Measurements from ENCODE around the gene UCHL1.

UCHL1 gene

DNA sequence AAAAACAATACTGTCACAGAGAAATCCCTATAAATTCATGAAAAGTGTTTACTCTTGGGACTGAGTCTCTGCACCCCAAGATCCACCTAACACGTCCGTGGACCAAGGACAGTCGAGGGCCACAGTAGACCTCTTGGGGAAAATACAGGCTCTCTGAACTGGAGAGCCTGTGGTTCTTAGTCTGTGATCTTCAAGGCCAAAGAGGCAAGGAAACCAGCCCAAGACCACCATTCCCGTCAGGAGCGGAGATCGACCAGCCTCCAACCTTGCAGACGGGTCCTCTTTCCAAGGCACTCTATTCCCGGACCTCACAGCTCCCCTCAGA is 40.8 kb upstream of the UCHL1 start:
- peaks cover 17 to 41% of the 10 kb centered on the region in 2 experiments for H3K4me1 ChIP-seq (ENCODE audit: control insufficient read depth in 1 of 2, insufficient read depth in 1 of 2, low read depth in 1 of 2, low read length in 1 of 2)
- TF ChIP-seq, protein P1, sequence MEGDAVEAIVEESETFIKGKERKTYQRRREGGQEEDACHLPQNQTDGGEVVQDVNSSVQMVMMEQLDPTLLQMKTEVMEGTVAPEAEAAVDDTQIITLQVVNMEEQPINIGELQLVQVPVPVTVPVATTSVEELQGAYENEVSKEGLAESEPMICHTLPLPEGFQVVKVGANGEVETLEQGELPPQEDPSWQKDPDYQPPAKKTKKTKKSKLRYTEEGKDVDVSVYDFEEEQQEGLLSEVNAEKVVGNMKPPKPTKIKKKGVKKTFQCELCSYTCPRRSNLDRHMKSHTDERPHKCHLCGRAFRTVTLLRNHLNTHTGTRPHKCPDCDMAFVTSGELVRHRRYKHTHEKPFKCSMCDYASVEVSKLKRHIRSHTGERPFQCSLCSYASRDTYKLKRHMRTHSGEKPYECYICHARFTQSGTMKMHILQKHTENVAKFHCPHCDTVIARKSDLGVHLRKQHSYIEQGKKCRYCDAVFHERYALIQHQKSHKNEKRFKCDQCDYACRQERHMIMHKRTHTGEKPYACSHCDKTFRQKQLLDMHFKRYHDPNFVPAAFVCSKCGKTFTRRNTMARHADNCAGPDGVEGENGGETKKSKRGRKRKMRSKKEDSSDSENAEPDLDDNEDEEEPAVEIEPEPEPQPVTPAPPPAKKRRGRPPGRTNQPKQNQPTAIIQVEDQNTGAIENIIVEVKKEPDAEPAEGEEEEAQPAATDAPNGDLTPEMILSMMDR (IDR thresholded peaks at IDR 0.05) = no peak
- H3K27me3 ChIP-seq = peaks cover 91% of the 10 kb centered on the region
- H3K9me3 ChIP-seq = no peaks in the 10 kb centered on the region
- peak overlapping the region; percentile 34 to 52 for H3K4me3 ChIP-seq (ENCODE audit: low read depth in 1 of 2, low read length in 1 of 2)
- no peaks in the 10 kb centered on the region for H3K36me3 ChIP-seq
- no peak overlapping the region for H3K27ac ChIP-seq

DNA sequence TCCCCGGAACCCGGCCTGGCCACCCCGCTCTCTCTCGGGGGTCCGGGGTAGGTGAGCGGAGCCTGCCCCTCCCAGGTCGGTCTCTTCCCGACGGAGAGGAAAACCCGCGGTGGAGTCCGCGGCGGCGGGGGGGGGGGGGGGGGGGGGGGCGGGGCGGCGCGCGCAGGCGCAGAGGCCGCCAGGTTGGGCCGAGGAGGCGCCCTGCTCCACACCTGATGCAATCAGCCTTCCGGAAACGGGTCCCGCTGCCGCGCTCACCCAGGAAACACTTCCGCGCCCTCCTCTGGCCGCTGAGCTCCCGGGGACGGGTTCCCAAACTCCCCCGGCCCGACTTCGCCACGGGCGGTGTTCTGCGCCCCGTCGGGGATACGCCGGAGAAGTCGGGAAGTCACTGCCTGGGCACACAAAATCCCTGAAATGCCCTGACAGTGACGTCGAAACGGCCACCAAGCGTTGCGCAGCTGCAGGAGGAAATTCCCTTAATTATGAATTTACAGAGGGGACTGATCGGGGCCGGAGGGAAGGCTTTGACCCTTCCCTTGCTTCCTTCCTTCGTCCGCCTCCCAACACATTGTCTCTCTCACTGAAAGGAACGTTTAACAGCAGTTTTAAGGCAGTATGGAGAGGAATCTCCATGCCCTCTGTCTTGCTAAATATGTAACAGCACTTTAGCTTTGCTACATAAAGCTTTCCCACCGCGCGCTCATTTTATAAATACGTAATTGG is 40.3 kb upstream of the UCHL1 start:
- Histone ChIP-seq H3K27me3 (peaks cover 91% of the 10 kb centered on the region), H3K4me1 (ENCODE audit: control insufficient read depth in 1 of 2, insufficient read depth in 1 of 2, low read depth in 1 of 2, low read length in 1 of 2) (peaks cover 17 to 41% of the 10 kb centered on the region in 2 experiments), H3K9me3 (no peaks in the 10 kb centered on the region), H3K27ac (no peak overlapping the region), H3K36me3 (no peaks in the 10 kb centered on the region), H3K4me3 (ENCODE audit: low read depth in 1 of 2, low read length in 1 of 2) (peak overlapping the region; percentile 34 to 52)
- TF ChIP-seq, protein P1 (IDR thresholded peaks at IDR 0.05) = no peak

DNA sequence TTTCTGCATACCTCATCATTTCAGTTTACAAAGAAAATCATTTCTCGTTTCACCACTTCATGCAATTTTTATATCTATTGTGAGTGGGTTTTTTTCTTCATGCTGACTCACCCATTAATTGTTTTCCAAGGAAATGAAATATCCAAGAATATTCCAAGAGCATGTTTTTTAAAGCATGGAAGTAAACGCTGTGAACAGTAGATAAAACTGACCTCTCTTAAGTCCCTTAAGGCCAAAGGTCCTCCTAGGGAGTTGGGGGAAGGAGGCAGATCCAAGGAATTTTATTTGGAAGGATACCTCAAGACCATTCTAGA is 39.8 kb upstream of the UCHL1 start:
- H3K4me1 ChIP-seq (ENCODE audit: control insufficient read depth in 1 of 2, insufficient read depth in 1 of 2, low read depth in 1 of 2, low read length in 1 of 2) = peaks cover 17 to 41% of the 10 kb centered on the region in 2 experiments
- H3K27ac ChIP-seq = no peak overlapping the region

DNA sequence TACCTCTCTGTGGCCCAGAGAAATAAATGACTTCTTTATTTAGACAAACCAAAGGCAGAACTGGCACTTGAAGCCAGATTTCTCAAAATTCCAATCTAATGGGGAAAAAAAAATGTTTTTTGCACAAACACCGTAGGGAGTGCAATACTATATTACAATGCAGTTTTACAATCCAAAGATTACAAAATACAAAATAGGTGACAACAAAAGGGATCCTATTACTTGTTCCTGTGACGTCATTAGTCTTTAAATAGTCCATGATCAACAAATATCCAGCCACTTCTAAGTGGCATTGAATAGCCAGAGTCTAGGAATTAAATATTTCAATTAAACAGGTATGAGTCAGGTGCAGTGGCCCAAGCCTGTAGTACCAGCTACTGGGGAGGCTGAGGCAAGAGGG is 39.4 kb upstream of the UCHL1 start:
- H3K4me3 ChIP-seq (ENCODE audit: low read depth in 1 of 2, low read length in 1 of 2) = no peak overlapping the region
- TF ChIP-seq, protein P1 (IDR thresholded peaks at IDR 0.05) = no peak
- peaks cover 91% of the 10 kb centered on the region for H3K27me3 ChIP-seq
- H3K36me3 ChIP-seq = no peaks in the 10 kb centered on the region
- peaks cover 17 to 41% of the 10 kb centered on the region in 2 experiments for H3K4me1 ChIP-seq (ENCODE audit: control insufficient read depth in 1 of 2, insufficient read depth in 1 of 2, low read depth in 1 of 2, low read length in 1 of 2)
- no peaks in the 10 kb centered on the region for H3K9me3 ChIP-seq
- no peak overlapping the region for H3K27ac ChIP-seq

More for the DNA sequence above, 39.8 kb upstream of the UCHL1 start:
- no peaks in the 10 kb centered on the region for H3K9me3 ChIP-seq
- peaks cover 91% of the 10 kb centered on the region for H3K27me3 ChIP-seq
- no peak overlapping the region for H3K4me3 ChIP-seq (ENCODE audit: low read depth in 1 of 2, low read length in 1 of 2)
- H3K36me3 ChIP-seq = no peaks in the 10 kb centered on the region
- TF ChIP-seq, protein P1 (IDR thresholded peaks at IDR 0.05) = no peak

DNA sequence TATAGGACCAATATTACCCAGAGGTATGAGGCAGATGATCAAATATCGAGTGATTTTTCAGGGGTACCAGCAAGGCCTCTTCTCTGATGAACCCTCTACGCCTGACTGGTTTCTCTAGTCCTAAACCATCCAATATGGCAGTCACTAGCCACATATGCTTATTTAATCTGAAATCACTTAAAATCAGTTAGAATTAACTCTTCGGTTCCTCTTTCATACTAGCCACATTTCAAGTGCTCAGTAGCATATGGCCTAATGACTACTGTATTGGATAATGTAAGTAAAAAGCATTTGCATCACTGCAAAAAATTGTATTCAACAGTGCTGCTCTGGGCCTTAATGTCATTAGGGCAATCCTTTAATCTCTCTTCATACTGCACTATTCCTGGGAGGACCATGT is 38.0 kb upstream of the UCHL1 start:
- Histone ChIP-seq H3K9me3 (no peaks in the 10 kb centered on the region), H3K4me3 (ENCODE audit: low read depth in 1 of 2, low read length in 1 of 2) (no peak overlapping the region), H3K27ac (no peak overlapping the region), H3K27me3 (peaks cover 89% of the 10 kb centered on the region), H3K36me3 (no peaks in the 10 kb centered on the region), H3K4me1 (ENCODE audit: control insufficient read depth in 1 of 2, insufficient read depth in 1 of 2, low read depth in 1 of 2, low read length in 1 of 2) (peaks cover 13 to 30% of the 10 kb centered on the region in 2 experiments)
- TF ChIP-seq, protein P1 (IDR thresholded peaks at IDR 0.05) = no peak

Measured in neutrophil (primary cell).